Measurements from ENCODE around the gene C4BPA. TPM values are rescaled to one million over a fixed set of nuclear protein-coding genes. Genes with fewer than 3 reads are reported as not detected.

C4BPA gene
- total RNA-seq, 1 donor from 2014 or later, result not detected

- TF ChIP-seq CTCF (IDR thresholded peaks at IDR 0.05), result no peak
- Mint-ChIP-seq H3K4me1 (ENCODE audit: low read depth) (no peaks in the 10 kb centered on the region), H3K4me3 (ENCODE audit: unreplicated experiment) (no peak overlapping the region), H3K27ac (ENCODE audit: unreplicated experiment) (no peak overlapping the region), H3K9me3 (ENCODE audit: low read depth) (peaks cover 29% of the 10 kb centered on the region), H3K27me3 (ENCODE audit: low read depth) (no peaks in the 10 kb centered on the region), H3K36me3 (ENCODE audit: low read depth) (peaks cover 4% of the 10 kb centered on the region)
- no peak for DNase-seq (ENCODE audit: low spot score)
Observed at GRCh38 chr1:207131163-207131562, 27.1 kb downstream of the C4BPA start.

GRCh38 chr1:207134581-207134980, 30.5 kb downstream of the C4BPA start:
- Mint-ChIP-seq H3K4me1 (ENCODE audit: low read depth) (no peaks in the 10 kb centered on the region), H3K36me3 (ENCODE audit: low read depth) (no peaks in the 10 kb centered on the region), H3K4me3 (ENCODE audit: unreplicated experiment) (no peak overlapping the region), H3K27me3 (ENCODE audit: low read depth) (no peaks in the 10 kb centered on the region), H3K9me3 (ENCODE audit: low read depth) (peaks cover 13% of the 10 kb centered on the region), H3K27ac (ENCODE audit: unreplicated experiment) (no peak overlapping the region)
- no peak for DNase-seq (ENCODE audit: low spot score)
- TF ChIP-seq CTCF (IDR thresholded peaks at IDR 0.05), result no peak

GRCh38 chr1:207139616-207140015, 35.6 kb downstream of the C4BPA start:
- Mint-ChIP-seq H3K9me3 (ENCODE audit: low read depth) (peaks cover 2% of the 10 kb centered on the region), H3K36me3 (ENCODE audit: low read depth) (no peaks in the 10 kb centered on the region), H3K27ac (ENCODE audit: unreplicated experiment) (no peak overlapping the region), H3K4me3 (ENCODE audit: unreplicated experiment) (no peak overlapping the region), H3K27me3 (ENCODE audit: low read depth) (peaks cover 3% of the 10 kb centered on the region), H3K4me1 (ENCODE audit: low read depth) (no peaks in the 10 kb centered on the region)
- no peak for TF ChIP-seq CTCF (IDR thresholded peaks at IDR 0.05)
- DNase-seq (ENCODE audit: low spot score), result no peak

GRCh38 chr1:207140536-207140935, 36.5 kb downstream of the C4BPA start:
- DNase-seq (ENCODE audit: low spot score), result no peak
- Mint-ChIP-seq H3K4me1 (ENCODE audit: low read depth) (no peaks in the 10 kb centered on the region), H3K27me3 (ENCODE audit: low read depth) (peaks cover 5% of the 10 kb centered on the region), H3K36me3 (ENCODE audit: low read depth) (no peaks in the 10 kb centered on the region), H3K4me3 (ENCODE audit: unreplicated experiment) (no peak overlapping the region), H3K27ac (ENCODE audit: unreplicated experiment) (no peak overlapping the region), H3K9me3 (ENCODE audit: low read depth) (peaks cover 4% of the 10 kb centered on the region)
- TF ChIP-seq CTCF (IDR thresholded peaks at IDR 0.05), result no peak

GRCh38 chr1:207145401-207146058, 41.5 kb downstream of the C4BPA start:
- no peak overlapping the region for H3K27ac Mint-ChIP-seq (ENCODE audit: unreplicated experiment)
- no peaks in the 10 kb centered on the region for H3K4me1 Mint-ChIP-seq (ENCODE audit: low read depth)
- no peak for TF ChIP-seq CTCF (IDR thresholded peaks at IDR 0.05)
- H3K9me3 Mint-ChIP-seq (ENCODE audit: low read depth), result peaks cover 2% of the 10 kb centered on the region
- no peak overlapping the region for H3K4me3 Mint-ChIP-seq (ENCODE audit: unreplicated experiment)
- no peak for DNase-seq (ENCODE audit: low spot score)
- no peaks in the 10 kb centered on the region for H3K36me3 Mint-ChIP-seq (ENCODE audit: low read depth)
- H3K27me3 Mint-ChIP-seq (ENCODE audit: low read depth), result peaks cover 8% of the 10 kb centered on the region
